ENCODE results near the gene ATG9B.
"Not testable (repeated sequence)": the region's sequence is repeated elsewhere in the genome, so short reads cannot be mapped to it uniquely, and the experiment has no call there.

ATG9B gene

GRCh38 chr7:151035026-151035717 lies 10.9 kb upstream of the ATG9B start:
- no peak for DNase-seq (ENCODE audit: low spot score)

- no peak for DNase-seq (ENCODE audit: low spot score)
Measured at GRCh38 chr7:151034312-151035025, 10.2 kb upstream of the ATG9B start.

GRCh38 chr7:151033864-151034249 lies 9.6 kb upstream of the ATG9B start:
- DNase-seq (ENCODE audit: low spot score), result no peak

GRCh38 chr7:151032936-151033863 lies 8.9 kb upstream of the ATG9B start:
- DNase-seq (ENCODE audit: low spot score), result no peak

- DNase-seq (ENCODE audit: low spot score), result no peak
Measured at GRCh38 chr7:151031011-151031410, 6.7 kb upstream of the ATG9B start.

- no peak for DNase-seq (ENCODE audit: low spot score)
Measured at GRCh38 chr7:151028948-151029501, 4.7 kb upstream of the ATG9B start.

- DNase-seq (ENCODE audit: low spot score), result peak; percentile 100
Measured at GRCh38 chr7:151028131-151028947, 4.0 kb upstream of the ATG9B start, which contains the start of gene ABCB8. Gene ABCB8, plus strand, starts transcription at chr7:151028450. Its CDS starts 66 bp downstream, at chr7:151028516.

GRCh38 chr7:151027728-151028130 lies 3.4 kb upstream of the ATG9B start:
- DNase-seq (ENCODE audit: low spot score), result not testable (repeated sequence)

- DNase-seq (ENCODE audit: low spot score), result not testable (repeated sequence)
Measured at GRCh38 chr7:151026771-151027727, 2.8 kb upstream of the ATG9B start.

- DNase-seq (ENCODE audit: low spot score), result no peak
Measured at GRCh38 chr7:151025924-151026671, 1.8 kb upstream of the ATG9B start.

- DNase-seq (ENCODE audit: low spot score), result no peak
Measured at GRCh38 chr7:151023232-151023631, 1.1 kb downstream of the ATG9B start.

GRCh38 chr7:151020231-151020630 lies 4.1 kb downstream of the ATG9B start:
- no peak for DNase-seq (ENCODE audit: low spot score)

GRCh38 chr7:151019130-151019447 lies 5.2 kb downstream of the ATG9B start:
- no peak for DNase-seq (ENCODE audit: low spot score)

- no peak for DNase-seq (ENCODE audit: low spot score)
Measured at GRCh38 chr7:151018421-151019129, 5.7 kb downstream of the ATG9B start.

GRCh38 chr7:151017953-151018420 lies 6.3 kb downstream of the ATG9B start:
- peak; percentile 75 for DNase-seq (ENCODE audit: low spot score)

GRCh38 chr7:151017370-151017952 lies 6.8 kb downstream of the ATG9B start:
- no peak for DNase-seq (ENCODE audit: low spot score)

GRCh38 chr7:151016942-151017341 lies 7.4 kb downstream of the ATG9B start:
- no peak for DNase-seq (ENCODE audit: low spot score)

GRCh38 chr7:151016505-151016904 lies 7.8 kb downstream of the ATG9B start:
- no peak for DNase-seq (ENCODE audit: low spot score)

All from hepatic stellate cell (primary cell).